HEK293 (cell line): ENCODE results near the gene COLQ.
A peak's percentile ranks its signal among the peaks of the same experiment; 100 is the strongest.
"Not testable (repeated sequence)": the region's sequence is repeated elsewhere in the genome, so short reads cannot be mapped to it uniquely, and the experiment has no call there.

Source experiments
- CTCF ChIA-PET: fragments of 350-600 bp; formaldehyde crosslinking; extraction: SDS; loops from one replicate; lab custom pipeline; 2021; ENCODE audit warnings: antibody characterized with exemption; lab: Yijun Ruan, JAX
- POLR2A ChIA-PET: fragments of 300-600 bp; formaldehyde crosslinking; extraction: SDS; loops from one replicate; lab custom pipeline; 2020; ENCODE audit warnings: antibody characterized with exemption, inconsistent platforms; lab: Yijun Ruan, JAX
- H3K27ac ChIP-seq: fragments of 200-500 bp; sonication (Bioruptor generic); 2 replicates; pipeline ENCODE4 v1.5.1; 2014; ENCODE audit warnings: low read depth, low read length, control low read depth, inconsistent platforms; ENCODE audit errors: extremely low read depth
- H3K36me3 ChIP-seq, 2 experiments: fragments of 200-500 bp in 1 of 2; sonication (Bioruptor generic) in 1 of 2; 1 replicate in 1 of 2; 2 replicates in 1 of 2; pipeline ENCODE4 v1.5.1; 2014 to 2017; ENCODE audit warnings: inconsistent platforms in 2 of 2, low read length in 2 of 2; ENCODE audit not compliant: control insufficient read depth in 2 of 2, insufficient read depth in 1 of 2
- H3K4me1 ChIP-seq: fragments of 200-500 bp; sonication (Bioruptor generic); 2 replicates; pipeline ENCODE4 v1.5.1; 2014; ENCODE audit warnings: mild to moderate bottlenecking, low read length, inconsistent platforms; ENCODE audit not compliant: control insufficient read depth, insufficient read depth
- H3K4me3 ChIP-seq: 2 replicates; pipeline ENCODE4 v1.5.1; 2011; ENCODE audit warnings: low read depth, mild to moderate bottlenecking, control low read depth, low read length, moderate library complexity
- H3K9me3 ChIP-seq: fragments of 200-500 bp; sonication (Bioruptor generic); 2 replicates; pipeline ENCODE4 v1.5.1; 2014; ENCODE audit warnings: low read depth, low read length, inconsistent platforms; ENCODE audit not compliant: control insufficient read depth, insufficient read depth
- ATF2 ChIP-seq: fragments of 450-650 bp; formaldehyde crosslinking; IDR thresholded peaks from 2 replicates; pipeline ENCODE4 v1.5.1; 2016; ENCODE audit warnings: missing biosample characterization, missing genetic modification characterization, low read depth
- BCL6B ChIP-seq: fragments of 450-650 bp; formaldehyde crosslinking; IDR thresholded peaks from 2 replicates; pipeline ENCODE4 v1.5.1; 2017; ENCODE audit warnings: missing biosample characterization, missing genetic modification characterization
- HOXC10 ChIP-seq: sonication (generic); formaldehyde crosslinking; IDR thresholded peaks from 2 replicates; pipeline ENCODE4 v1.8.1; 2023; ENCODE audit warnings: mild to moderate bottlenecking, missing genetic modification reagents
- KLF1 ChIP-seq: fragments of 450-650 bp; formaldehyde crosslinking; IDR thresholded peaks from 2 replicates; pipeline ENCODE4 v1.5.1; 2016; ENCODE audit warnings: missing biosample characterization, missing genetic modification characterization
- OSR2 ChIP-seq: fragments of 450-650 bp; formaldehyde crosslinking; IDR thresholded peaks from 2 replicates; pipeline ENCODE4 v1.5.1; 2016; ENCODE audit warnings: missing biosample characterization, missing genetic modification characterization
- TRIM28 ChIP-seq: IDR thresholded peaks from 2 replicates; pipeline ENCODE4 v1.6.1; 2011; ENCODE audit warnings: low read length, control low read depth, borderline replicate concordance
- WT1 ChIP-seq: fragments of 450-650 bp; formaldehyde crosslinking; IDR thresholded peaks from 2 replicates; pipeline ENCODE4 v1.5.1; 2016; ENCODE audit warnings: missing biosample characterization, missing genetic modification characterization
- ZNF138 ChIP-seq: fragments of 450-650 bp; formaldehyde crosslinking; IDR thresholded peaks from 2 replicates; pipeline ENCODE4 v1.5.1; 2016; ENCODE audit warnings: missing biosample characterization, missing genetic modification characterization, borderline replicate concordance
- ZNF214 ChIP-seq: fragments of 450-650 bp; formaldehyde crosslinking; IDR thresholded peaks from 2 replicates; pipeline ENCODE4 v1.5.1; 2017; ENCODE audit warnings: missing biosample characterization, mild to moderate bottlenecking, missing genetic modification characterization, borderline replicate concordance
- ZNF341 ChIP-seq: fragments of 450-650 bp; formaldehyde crosslinking; IDR thresholded peaks from 2 replicates; pipeline ENCODE4; 2016; ENCODE audit warnings: low read depth, missing biosample characterization, missing genetic modification characterization
- ZNF362 ChIP-seq: fragments of 450-650 bp; formaldehyde crosslinking; IDR thresholded peaks from 2 replicates; pipeline ENCODE4 v1.5.1; 2016; ENCODE audit warnings: missing biosample characterization, missing genetic modification characterization
- ZNF426 ChIP-seq: fragments of 450-650 bp; formaldehyde crosslinking; IDR thresholded peaks from 2 replicates; pipeline ENCODE4 v1.5.1; 2017; ENCODE audit warnings: missing biosample characterization, missing genetic modification characterization, mild to moderate bottlenecking, inconsistent platforms, moderate library complexity
- ZNF510 ChIP-seq: fragments of 450-650 bp; formaldehyde crosslinking; IDR thresholded peaks from 2 replicates; pipeline ENCODE4 v1.5.1; 2018; ENCODE audit warnings: mild to moderate bottlenecking, missing genetic modification characterization, missing biosample characterization; ENCODE audit not compliant: insufficient replicate concordance
- ZNF664 ChIP-seq: fragments of 450-650 bp; formaldehyde crosslinking; IDR thresholded peaks from 2 replicates; pipeline ENCODE4 v1.5.1; 2016; ENCODE audit warnings: missing biosample characterization, missing genetic modification characterization
- ZNF785 ChIP-seq: fragments of 450-650 bp; formaldehyde crosslinking; IDR thresholded peaks from 2 replicates; pipeline ENCODE4 v1.5.1; 2016; ENCODE audit warnings: missing biosample characterization, missing genetic modification characterization
- ZNF791 ChIP-seq: fragments of 450-650 bp; formaldehyde crosslinking; IDR thresholded peaks from 2 replicates; pipeline ENCODE4 v1.5.1; 2016; ENCODE audit warnings: missing biosample characterization, missing genetic modification characterization
- ZNF792 ChIP-seq: fragments of 450-650 bp; formaldehyde crosslinking; IDR thresholded peaks from 2 replicates; pipeline ENCODE4 v1.5.1; 2016; ENCODE audit warnings: missing biosample characterization, missing genetic modification characterization
- ZSCAN16 ChIP-seq: fragments of 450-650 bp; formaldehyde crosslinking; IDR thresholded peaks from 2 replicates; pipeline ENCODE4 v1.5.1; 2016; ENCODE audit warnings: missing biosample characterization, missing genetic modification characterization

Gene COLQ

GRCh38 chr3:15456915-15457314 is 64.6 kb downstream of the COLQ start:
- CTCF ChIA-PET, H3K9me3 ChIP-seq, POLR2A ChIA-PET, H3K36me3 ChIP-seq, H3K4me3 ChIP-seq, H3K4me1 ChIP-seq, H3K27ac ChIP-seq: not testable (repeated sequence)

GRCh38 chr3:15456321-15456720 is 65.2 kb downstream of the COLQ start:
- Histone ChIP-seq H3K27ac (no peak overlapping the region), H3K36me3 (no peaks in the 10 kb centered on the region), H3K4me3 (no peak overlapping the region), H3K9me3 (no peaks in the 10 kb centered on the region), H3K4me1 (no peaks in the 10 kb centered on the region)
- TF ChIP-seq BCL6B (tag by site-specific recombination) (no peak), OSR2 (tag by site-specific recombination) (no peak), ZNF510 (no peak), ZNF214 (tag by site-specific recombination) (no peak), WT1 (tag by site-specific recombination) (no peak), ZNF362 (tag by site-specific recombination) (no peak), KLF1 (tag by site-specific recombination) (no peak), ZNF791 (tag by site-specific recombination) (no peak), ZNF785 (no peak), TRIM28 (no peak), ZNF664 (tag by site-specific recombination) (no peak), ZSCAN16 (tag by site-specific recombination) (no peak), ZNF138 (no peak), ATF2 (tag by site-specific recombination) (no peak), ZNF426 (no peak), ZNF792 (tag by site-specific recombination) (no peak)
- ChIA-PET CTCF (no interaction called here), POLR2A (no interaction called here)

- H3K36me3 ChIP-seq = no peaks in the 10 kb centered on the region
- no peaks in the 10 kb centered on the region for H3K4me1 ChIP-seq
- ChIA-PET POLR2A (no interaction called here), CTCF (no interaction called here)
- TF ChIP-seq ZNF341 (peak; percentile 46; the same call in 1 of the 2 replicates), HOXC10 (no peak)
- no peaks in the 10 kb centered on the region for H3K9me3 ChIP-seq
- H3K4me3 ChIP-seq = no peak overlapping the region
- H3K27ac ChIP-seq = no peak overlapping the region
These were observed 65.8 kb downstream of the COLQ start for GRCh38 chr3:15455756-15456155.
